SH-SY5Y (cell line): ENCODE data around the gene PRKCZ.

Source experiments
- GATA2 ChIP-seq: IDR thresholded peaks from 2 replicates; pipeline ENCODE4 v1.6.1; 2011; ENCODE audit warnings: mild to moderate bottlenecking, low read depth, low read length
- GATA3 ChIP-seq: IDR thresholded peaks from 2 replicates; pipeline ENCODE4 v1.6.1; 2011; ENCODE audit warnings: low read depth, mild to moderate bottlenecking, low read length, moderate library complexity

PRKCZ gene

GRCh38 chr1:2151911-2152310 lies 101.7 kb downstream of the PRKCZ start:
- TF ChIP-seq GATA3: no peak
- TF ChIP-seq GATA2: no peak

- TF ChIP-seq GATA3: no peak
- no peak for TF ChIP-seq GATA2
These were observed 102.7 kb downstream of the PRKCZ start for GRCh38 chr1:2152954-2153353.

- TF ChIP-seq GATA2 (no peak), GATA3 (no peak)
These were observed 103.8 kb downstream of the PRKCZ start for GRCh38 chr1:2154022-2154421.

- TF ChIP-seq GATA3 (no peak), GATA2 (no peak)
These were observed 105.0 kb downstream of the PRKCZ start for GRCh38 chr1:2155147-2155598.

GRCh38 chr1:2155788-2156187 lies 105.6 kb downstream of the PRKCZ start:
- TF ChIP-seq GATA2 (no peak), GATA3 (no peak)

- no peak for TF ChIP-seq GATA2
- no peak for TF ChIP-seq GATA3
These were observed 106.7 kb downstream of the PRKCZ start for GRCh38 chr1:2156866-2157265.

- TF ChIP-seq GATA2 (no peak), GATA3 (no peak)
These were observed 107.6 kb downstream of the PRKCZ start for GRCh38 chr1:2157856-2158255.

GRCh38 chr1:2158272-2158671 lies 108.1 kb downstream of the PRKCZ start:
- TF ChIP-seq GATA2 (no peak), GATA3 (no peak)

GRCh38 chr1:2159124-2159523 lies 108.9 kb downstream of the PRKCZ start:
- TF ChIP-seq GATA2 (no peak), GATA3 (no peak)

- TF ChIP-seq GATA3: no peak
- TF ChIP-seq GATA2: no peak
These were observed 110.5 kb downstream of the PRKCZ start for GRCh38 chr1:2160451-2161300.

- TF ChIP-seq GATA2 (no peak), GATA3 (no peak)
These were observed 113.0 kb downstream of the PRKCZ start for GRCh38 chr1:2163205-2163604.

- TF ChIP-seq GATA3 (no peak), GATA2 (no peak)
These were observed 115.4 kb downstream of the PRKCZ start for GRCh38 chr1:2165646-2166045.

- TF ChIP-seq GATA3 (no peak), GATA2 (no peak)
These were observed 116.0 kb downstream of the PRKCZ start for GRCh38 chr1:2166254-2166653.

GRCh38 chr1:2166695-2167094 lies 116.5 kb downstream of the PRKCZ start:
- TF ChIP-seq GATA2: no peak
- no peak for TF ChIP-seq GATA3

GRCh38 chr1:2168090-2168489 lies 117.9 kb downstream of the PRKCZ start:
- no peak for TF ChIP-seq GATA3
- TF ChIP-seq GATA2: no peak

GRCh38 chr1:2168535-2168934 lies 118.3 kb downstream of the PRKCZ start:
- TF ChIP-seq GATA2: no peak
- no peak for TF ChIP-seq GATA3
